Ascending aorta (tissue), 2 donors: ENCODE measurements around the gene PDE4B. TPM values are rescaled to one million over a fixed set of nuclear protein-coding genes. Genes with fewer than 3 reads are reported as not detected.

Experiments used
- DNase-seq, 2 donors: peaks; one replicate each; pipeline ENCODE4 v3.0.0-alpha.2; 2019; ENCODE audit warnings: low spot score in 2 of 2
- H3K27ac ChIP-seq, 2 donors: fragments of 200-600 bp; sonication (generic); one replicate each; pipeline ENCODE4 v1.5.1; 2016 to 2017; ENCODE audit warnings: mild to moderate bottlenecking in 1 of 2
- H3K27me3 ChIP-seq: fragments of 200-600 bp; sonication (generic); one replicate; pipeline ENCODE4 v1.5.1; 2017
- H3K36me3 ChIP-seq, 2 donors: fragments of 200-600 bp; sonication (generic); one replicate each; pipeline ENCODE4 v1.5.1; 2016
- H3K4me1 ChIP-seq, 2 donors: fragments of 200-600 bp; sonication (generic); one replicate each; pipeline ENCODE4 v1.5.1; 2016 to 2017; ENCODE audit warnings: mild to moderate bottlenecking in 1 of 2
- H3K4me3 ChIP-seq, 2 donors: fragments of 200-600 bp; sonication (generic); one replicate each; pipeline ENCODE4 v1.5.1; 2016 to 2017; ENCODE audit warnings: mild to moderate bottlenecking in 1 of 2
- H3K9me3 ChIP-seq, 2 donors: fragments of 200-600 bp; sonication (generic); one replicate each; pipeline ENCODE4 v1.5.1; 2016
- CTCF ChIP-seq, 3 experiments: fragments of 200-600 bp in 2 of 3; fragments of 450-650 bp in 1 of 3; sonication (generic) in 2 of 3; IDR thresholded peaks; one replicate each; pipeline ENCODE4 v1.5.1; 2016 to 2019; ENCODE audit warnings: antibody characterized with exemption in 3 of 3, mild to moderate bottlenecking in 1 of 3, moderate library complexity in 1 of 3
- intact Hi-C: fragments of 100-400 bp; cut with DNase I; formaldehyde crosslinking; loops from one replicate; pipeline ENCODE4 v1.15.1; 2023
- total RNA-seq: library from RNA; depleted of rRNA; stranded (reverse); fragments of >200 nt; gene quantifications from one replicate; pipeline ENCODE4 v1.1.0, GENCODE V29; 2016

PDE4B gene
- total RNA-seq, 1 donor from 2014 or later, result 4.5 TPM

GRCh38 chr1:66041654-66042053 lies 249.0 kb downstream of the PDE4B start:
- H3K27me3 ChIP-seq, result no peaks in the 10 kb centered on the region
- H3K27ac ChIP-seq, result no peak overlapping the region
- no peak for DNase-seq
- intact Hi-C loops, result no loop called here
- H3K4me1 ChIP-seq, result no peaks in the 10 kb centered on the region
- no peak overlapping the region for H3K4me3 ChIP-seq
- no peaks in the 10 kb centered on the region for H3K9me3 ChIP-seq
- H3K36me3 ChIP-seq, result no peaks in the 10 kb centered on the region
- TF ChIP-seq CTCF (IDR thresholded peaks at IDR 0.05), result no peak

- H3K9me3 ChIP-seq, result no peaks in the 10 kb centered on the region
- no peak for DNase-seq
- no peak overlapping the region for H3K4me3 ChIP-seq
- intact Hi-C loops, result no loop called here
- no peaks in the 10 kb centered on the region for H3K27me3 ChIP-seq
- no peak for TF ChIP-seq CTCF (IDR thresholded peaks at IDR 0.05)
- H3K36me3 ChIP-seq, result no peaks in the 10 kb centered on the region
- no peaks in the 10 kb centered on the region for H3K4me1 ChIP-seq
- H3K27ac ChIP-seq, result no peak overlapping the region
Observed at GRCh38 chr1:66043186-66043585, 250.5 kb downstream of the PDE4B start.

DNA sequence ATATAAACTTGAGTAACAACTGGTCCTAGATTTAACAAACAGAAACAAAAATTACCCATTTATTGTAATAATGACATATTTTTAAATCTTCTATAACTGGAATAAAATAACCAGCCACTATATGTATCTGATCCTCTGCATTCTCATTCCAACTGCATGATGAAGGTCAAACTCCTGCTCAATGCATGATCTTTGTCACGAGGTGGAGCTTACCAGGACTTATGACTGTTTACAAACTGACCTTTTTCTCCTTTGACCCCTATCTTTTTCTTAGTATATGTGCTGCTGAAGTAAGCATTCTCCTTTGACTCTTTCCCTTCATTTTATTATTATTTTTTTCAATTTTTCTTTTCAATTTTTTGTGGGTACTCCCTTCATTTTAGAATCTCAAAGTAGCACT lies 252.2 kb downstream of the PDE4B start:
- no peak for TF ChIP-seq CTCF (IDR thresholded peaks at IDR 0.05)
- no peak overlapping the region for H3K4me3 ChIP-seq
- no peaks in the 10 kb centered on the region for H3K4me1 ChIP-seq
- H3K27me3 ChIP-seq, result no peaks in the 10 kb centered on the region
- no peak for DNase-seq
- no peak overlapping the region for H3K27ac ChIP-seq
- H3K36me3 ChIP-seq, result no peaks in the 10 kb centered on the region
- no peaks in the 10 kb centered on the region for H3K9me3 ChIP-seq
- intact Hi-C loops, result no loop called here

DNA sequence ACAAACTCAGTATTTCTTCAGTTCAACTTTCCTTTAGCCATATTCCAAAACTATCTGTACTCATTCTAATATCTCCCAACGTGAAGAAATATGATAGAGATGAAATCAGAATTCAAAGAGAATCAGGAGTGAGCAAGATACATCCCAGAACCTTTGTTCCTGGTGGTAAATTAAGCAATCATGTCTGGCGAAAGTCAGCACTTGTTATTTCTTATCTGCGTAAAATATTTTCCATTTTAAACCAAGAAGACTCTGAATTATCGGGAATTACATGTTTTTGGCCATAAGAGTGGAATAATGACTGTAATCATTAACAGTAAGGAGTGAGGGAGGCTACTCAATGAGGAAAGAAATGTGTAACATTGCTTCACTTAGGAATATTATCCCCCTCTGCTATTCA lies 253.7 kb downstream of the PDE4B start:
- Histone ChIP-seq H3K4me1 (no peaks in the 10 kb centered on the region), H3K27ac (no peak overlapping the region), H3K27me3 (no peaks in the 10 kb centered on the region), H3K36me3 (no peaks in the 10 kb centered on the region), H3K9me3 (no peaks in the 10 kb centered on the region), H3K4me3 (no peak overlapping the region)
- no peak for DNase-seq
- intact Hi-C loops, result no loop called here
- no peak for TF ChIP-seq CTCF (IDR thresholded peaks at IDR 0.05)

- intact Hi-C loops, result no loop called here
- TF ChIP-seq CTCF (IDR thresholded peaks at IDR 0.05), result no peak
- H3K36me3 ChIP-seq, result no peaks in the 10 kb centered on the region
- H3K4me1 ChIP-seq, result no peaks in the 10 kb centered on the region
- no peak overlapping the region for H3K4me3 ChIP-seq
- no peak overlapping the region for H3K27ac ChIP-seq
- DNase-seq, result no peak
- no peaks in the 10 kb centered on the region for H3K27me3 ChIP-seq
- H3K9me3 ChIP-seq, result no peaks in the 10 kb centered on the region
Observed at GRCh38 chr1:66048011-66048410, 255.3 kb downstream of the PDE4B start.

- no peak for DNase-seq
- no peaks in the 10 kb centered on the region for H3K27me3 ChIP-seq
- intact Hi-C loops, result no loop called here
- H3K36me3 ChIP-seq, result no peaks in the 10 kb centered on the region
- no peak for TF ChIP-seq CTCF (IDR thresholded peaks at IDR 0.05)
- H3K27ac ChIP-seq, result no peak overlapping the region
- no peaks in the 10 kb centered on the region for H3K4me1 ChIP-seq
- H3K9me3 ChIP-seq, result no peaks in the 10 kb centered on the region
- no peak overlapping the region for H3K4me3 ChIP-seq
Observed at GRCh38 chr1:66050123-66050522, 257.4 kb downstream of the PDE4B start.
